Duodenal mucosa (tissue), 2 donors: ENCODE results near the gene ZBTB49.

Experiments
- H3K27ac ChIP-seq: one replicate; pipeline ENCODE4 v1.7.0; 2013; ENCODE audit warnings: low read depth, low read length
- H3K27me3 ChIP-seq, 2 donors: one replicate each; pipeline ENCODE4 v1.7.0; 2013; ENCODE audit warnings: low read length in 2 of 2, control low read depth in 1 of 2; ENCODE audit not compliant: insufficient read depth in 2 of 2, control insufficient read depth in 1 of 2
- H3K36me3 ChIP-seq, 2 donors: one replicate each; pipeline ENCODE4 v1.7.0; 2013; ENCODE audit warnings: low read length in 2 of 2, control low read depth in 1 of 2; ENCODE audit not compliant: insufficient read depth in 2 of 2, control insufficient read depth in 1 of 2
- H3K4me1 ChIP-seq, 2 donors: one replicate each; pipeline ENCODE4 v1.7.0; 2013; ENCODE audit warnings: low read length in 2 of 2, control low read depth in 1 of 2; ENCODE audit not compliant: insufficient read depth in 2 of 2, control insufficient read depth in 1 of 2
- H3K4me3 ChIP-seq, 2 donors: one replicate each; pipeline ENCODE4 v1.7.0; 2013; ENCODE audit warnings: low read length in 2 of 2, low read depth in 1 of 2
- H3K9ac ChIP-seq, 2 donors: one replicate each; pipeline ENCODE4 v1.7.0; 2013; ENCODE audit warnings: low read length in 2 of 2, low read depth in 1 of 2
- H3K9me3 ChIP-seq, 2 donors: one replicate each; pipeline ENCODE4 v1.7.0; 2013; ENCODE audit warnings: low read length in 2 of 2, control low read depth in 1 of 2; ENCODE audit not compliant: control insufficient read depth in 1 of 2

ZBTB49 gene

DNA sequence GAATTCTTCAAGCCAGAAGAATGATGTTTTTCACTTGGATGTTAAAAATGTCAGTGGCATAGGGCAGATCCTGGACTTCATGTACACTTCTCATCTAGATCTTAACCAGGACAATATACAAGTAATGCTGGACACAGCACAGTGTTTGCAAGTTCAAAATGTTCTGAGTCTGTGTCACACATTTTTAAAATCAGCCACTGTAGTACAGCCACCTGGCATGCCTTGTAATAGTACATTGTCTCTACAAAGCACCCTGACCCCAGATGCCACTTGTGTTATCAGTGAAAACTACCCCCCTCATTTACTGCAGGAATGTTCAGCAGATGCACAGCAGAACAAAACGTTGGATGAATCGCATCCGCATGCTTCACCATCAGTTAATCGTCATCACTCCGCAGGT, 11.9 kb downstream of the ZBTB49 start:
- Histone ChIP-seq H3K4me3 (no peak overlapping the region), H3K9me3 (no peaks in the 10 kb centered on the region), H3K9ac (no peak overlapping the region), H3K27me3 (no peaks in the 10 kb centered on the region), H3K4me1 (no peaks in the 10 kb centered on the region), H3K36me3 (peaks cover 15 to 26% of the 10 kb centered on the region in 2 donors), H3K27ac (no peak overlapping the region)

DNA sequence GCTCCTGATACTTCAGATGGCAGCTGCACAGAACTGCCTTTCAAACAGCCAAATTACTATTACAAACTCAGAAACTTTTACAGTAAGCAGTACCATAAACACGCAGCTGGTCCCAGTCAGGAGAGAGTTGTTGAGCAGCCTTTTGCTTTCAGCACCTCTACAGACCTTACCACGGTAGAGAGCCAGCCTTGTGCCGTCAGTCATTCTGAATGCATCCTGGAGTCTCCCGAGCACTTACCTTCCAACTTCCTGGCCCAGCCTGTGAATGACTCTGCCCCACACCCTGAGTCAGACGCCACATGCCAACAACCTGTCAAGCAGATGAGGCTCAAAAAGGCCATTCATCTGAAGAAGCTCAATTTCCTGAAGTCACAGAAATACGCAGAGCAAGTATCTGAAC, 12.4 kb downstream of the ZBTB49 start:
- Histone ChIP-seq H3K27me3 (no peaks in the 10 kb centered on the region), H3K4me1 (no peaks in the 10 kb centered on the region), H3K9ac (no peak overlapping the region), H3K27ac (no peak overlapping the region), H3K4me3 (no peak overlapping the region), H3K36me3 (peaks cover 15 to 26% of the 10 kb centered on the region in 2 donors), H3K9me3 (no peaks in the 10 kb centered on the region)

DNA sequence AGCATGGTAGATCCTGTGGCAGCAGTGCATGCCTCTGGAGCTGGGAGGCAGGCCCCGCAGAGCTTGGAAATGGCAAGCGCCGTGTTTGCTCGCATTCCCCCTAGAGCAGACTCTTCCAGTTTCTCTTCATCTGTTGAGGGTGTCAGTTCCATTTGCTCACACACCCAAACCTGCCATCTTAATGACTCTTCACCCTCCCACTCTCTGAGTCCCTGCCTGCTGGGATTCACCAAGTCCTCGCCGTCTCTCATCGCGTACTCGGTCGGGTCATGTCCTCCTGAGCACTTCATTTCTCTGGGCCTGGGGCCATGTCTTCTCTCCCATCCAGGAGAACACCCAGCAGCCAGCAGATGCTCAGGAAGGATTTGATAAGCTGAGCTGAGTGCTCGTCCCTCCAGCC, 16.9 kb downstream of the ZBTB49 start:
- Histone ChIP-seq H3K9ac (no peak overlapping the region), H3K4me1 (no peaks in the 10 kb centered on the region), H3K4me3 (no peak overlapping the region), H3K27me3 (no peaks in the 10 kb centered on the region), H3K27ac (no peak overlapping the region), H3K36me3 (peaks cover 14 to 29% of the 10 kb centered on the region in 2 donors), H3K9me3 (no peaks in the 10 kb centered on the region)

DNA sequence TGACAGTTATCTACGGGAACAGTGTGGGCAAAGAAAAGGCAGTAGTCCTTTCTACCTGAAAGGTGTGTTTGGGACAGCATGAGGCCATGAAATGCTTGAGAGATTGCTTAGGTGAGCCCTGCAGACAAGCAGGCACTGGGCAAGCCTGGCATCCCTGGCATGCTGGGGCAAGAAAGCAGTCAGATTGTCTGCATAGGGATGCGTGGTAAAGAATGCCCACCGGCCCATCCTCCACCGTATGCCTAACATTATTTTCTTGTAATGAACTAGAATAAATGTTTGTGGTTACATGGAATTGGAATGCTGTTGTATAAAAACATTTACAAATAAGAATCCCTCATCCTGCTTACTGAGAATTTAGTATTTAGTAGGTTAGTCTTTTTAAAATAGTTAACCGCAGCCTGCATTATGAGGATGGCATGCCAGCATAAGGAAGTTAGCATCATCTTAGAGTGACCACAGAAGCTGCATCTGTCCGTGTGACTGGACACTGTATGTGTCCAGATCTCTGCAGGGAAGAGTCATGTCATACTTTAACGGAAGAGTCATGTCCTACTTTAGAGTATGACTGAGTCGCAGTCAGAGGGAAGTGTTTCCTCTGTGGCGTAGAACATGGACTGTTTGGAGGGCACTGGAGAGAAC, 18.9 kb downstream of the ZBTB49 start:
- Histone ChIP-seq H3K27me3 (no peaks in the 10 kb centered on the region), H3K27ac (no peak overlapping the region), H3K36me3 (peaks cover 9 to 29% of the 10 kb centered on the region in 2 donors), H3K9ac (no peak overlapping the region), H3K4me3 (no peak overlapping the region), H3K9me3 (no peaks in the 10 kb centered on the region), H3K4me1 (no peaks in the 10 kb centered on the region)

DNA sequence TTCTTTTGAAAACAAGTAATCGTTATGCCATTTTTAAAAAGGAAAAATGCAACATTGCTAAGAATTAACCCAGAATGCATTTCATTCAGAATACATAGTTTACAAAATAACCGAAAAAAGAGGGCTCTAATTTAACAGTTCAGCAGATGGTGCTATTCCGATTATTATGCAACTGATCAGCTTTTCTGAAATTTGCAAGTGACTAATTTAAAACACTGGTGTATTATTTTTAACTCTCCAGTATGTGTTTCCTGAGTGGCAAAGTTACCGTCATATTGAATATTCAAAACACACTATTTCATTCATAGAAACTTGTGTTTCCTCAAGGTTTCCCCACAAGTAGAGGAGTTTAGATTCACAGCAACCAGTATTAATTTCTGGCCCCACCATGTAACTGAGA, 21.1 kb downstream of the ZBTB49 start:
- Histone ChIP-seq H3K9ac (no peak overlapping the region), H3K36me3 (peaks cover 17 to 37% of the 10 kb centered on the region in 2 donors), H3K4me3 (no peak overlapping the region), H3K9me3 (no peaks in the 10 kb centered on the region), H3K27ac (no peak overlapping the region), H3K4me1 (no peaks in the 10 kb centered on the region), H3K27me3 (no peaks in the 10 kb centered on the region)

DNA sequence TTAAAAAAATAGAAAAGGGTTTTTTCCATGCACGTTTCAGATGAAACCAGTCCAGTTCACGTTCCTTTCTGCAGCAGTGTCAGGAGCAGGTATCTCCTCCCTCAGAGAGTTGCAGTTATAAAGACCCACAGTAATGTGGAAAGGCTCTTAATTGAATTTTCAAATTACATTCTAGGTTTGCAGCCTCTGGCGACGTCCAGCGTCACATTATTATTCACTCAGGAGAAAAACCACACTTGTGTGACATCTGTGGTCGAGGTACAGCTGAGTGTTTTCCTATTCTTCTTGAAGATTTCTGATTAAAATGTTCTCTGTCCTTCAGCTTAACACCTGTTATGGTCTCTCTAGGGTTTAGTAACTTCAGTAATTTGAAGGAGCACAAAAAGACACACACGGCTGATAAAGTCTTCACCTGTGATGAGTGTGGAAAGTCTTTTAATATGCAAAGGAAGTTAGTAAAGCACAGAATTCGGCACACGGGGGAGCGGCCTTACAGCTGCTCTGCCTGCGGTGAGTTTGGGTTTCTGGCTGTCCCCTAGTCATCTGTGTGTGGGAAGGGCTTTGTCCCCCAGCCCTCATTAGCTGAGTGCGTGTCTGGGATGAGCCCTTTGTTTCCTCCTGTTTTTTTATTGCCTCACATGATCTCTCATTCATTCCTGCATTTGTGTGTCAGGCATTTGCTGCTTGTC, 25.6 kb downstream of the ZBTB49 start:
- H3K9me3 ChIP-seq = no peaks in the 10 kb centered on the region
- H3K4me3 ChIP-seq = no peak overlapping the region
- no peak overlapping the region for H3K9ac ChIP-seq
- no peaks in the 10 kb centered on the region for H3K27me3 ChIP-seq
- H3K36me3 ChIP-seq = peaks cover 14 to 37% of the 10 kb centered on the region in 2 donors
- H3K27ac ChIP-seq = no peak overlapping the region
- no peaks in the 10 kb centered on the region for H3K4me1 ChIP-seq

DNA sequence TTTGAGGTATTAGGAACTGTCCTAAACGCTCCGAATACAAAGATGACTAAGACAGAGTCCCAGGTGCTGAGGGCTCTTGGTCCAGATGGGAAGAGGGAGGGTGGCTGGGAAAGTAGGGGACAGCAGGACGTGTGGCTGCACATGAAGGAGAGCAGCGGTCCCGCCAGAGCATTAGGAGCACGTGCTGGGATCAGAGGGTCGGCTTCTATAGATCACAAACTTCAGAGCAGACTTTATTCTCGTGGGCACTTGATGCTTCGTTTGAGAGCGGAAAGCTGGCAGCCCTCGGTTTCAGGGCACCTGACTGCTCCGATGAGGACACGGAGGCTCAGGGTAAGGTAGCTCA, 26.1 kb downstream of the ZBTB49 start:
- H3K27me3 ChIP-seq = no peaks in the 10 kb centered on the region
- peaks cover 19 to 42% of the 10 kb centered on the region in 2 donors for H3K36me3 ChIP-seq
- H3K9me3 ChIP-seq = no peaks in the 10 kb centered on the region

DNA sequence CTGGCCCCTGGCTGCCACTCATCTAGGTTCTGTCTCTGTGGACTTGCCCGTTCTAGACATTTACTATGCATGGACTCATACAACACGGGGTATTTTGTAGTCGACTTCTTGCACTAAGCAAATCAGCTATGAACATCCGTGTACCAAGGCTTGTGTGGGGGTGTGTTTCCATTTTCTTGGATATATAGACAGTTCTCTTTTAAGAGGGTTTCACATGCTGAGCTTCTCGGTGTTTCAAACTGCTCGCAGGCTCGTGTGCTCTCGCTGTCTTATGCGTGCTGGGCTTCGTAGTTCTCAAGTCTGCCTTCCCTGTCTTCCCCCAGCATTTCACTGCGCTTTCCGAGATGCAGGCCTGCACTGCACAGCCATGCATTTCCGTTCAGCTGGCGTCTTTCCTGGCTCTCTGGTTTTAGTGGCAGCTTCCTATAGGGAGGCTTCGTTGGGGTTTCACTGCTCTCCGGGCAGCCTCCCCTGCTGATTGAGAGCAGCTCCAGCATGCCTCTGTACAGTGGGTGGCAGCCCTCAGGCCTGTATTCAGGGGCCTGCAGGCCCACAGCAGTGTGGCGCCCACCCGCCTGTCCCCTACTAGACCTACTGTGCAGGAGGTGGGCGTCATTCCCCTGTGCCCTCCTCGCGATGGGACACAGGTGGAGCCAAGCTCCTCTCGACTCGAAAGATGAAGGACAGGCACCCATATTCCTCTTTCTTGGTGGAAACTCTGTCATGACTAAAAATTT, 27.6 kb downstream of the ZBTB49 start:
- Histone ChIP-seq H3K27ac (no peak overlapping the region), H3K36me3 (peaks cover 21 to 50% of the 10 kb centered on the region in 2 donors)

More for the DNA sequence above, 26.1 kb downstream of the ZBTB49 start:
- no peak overlapping the region for H3K27ac ChIP-seq
- H3K4me1 ChIP-seq = no peaks in the 10 kb centered on the region
- H3K9ac ChIP-seq = no peak overlapping the region
- H3K4me3 ChIP-seq = no peak overlapping the region

DNA sequence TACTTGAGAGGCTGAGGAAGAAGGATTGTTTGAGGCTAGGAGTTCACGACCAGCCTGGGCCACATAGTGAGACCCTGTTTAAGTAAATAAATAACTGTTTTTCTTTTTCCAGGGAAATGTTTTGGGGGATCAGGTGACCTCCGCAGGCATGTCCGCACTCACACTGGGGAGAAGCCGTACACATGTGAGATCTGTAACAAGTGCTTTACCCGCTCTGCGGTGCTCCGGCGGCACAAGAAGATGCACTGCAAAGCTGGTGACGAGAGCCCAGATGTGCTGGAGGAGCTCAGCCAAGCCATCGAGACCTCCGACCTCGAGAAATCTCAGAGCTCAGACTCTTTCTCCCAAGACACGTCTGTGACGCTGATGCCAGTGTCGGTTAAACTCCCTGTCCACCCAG, 30.5 kb downstream of the ZBTB49 start:
- Histone ChIP-seq H3K4me3 (no peak overlapping the region), H3K36me3 (peaks cover 17 to 41% of the 10 kb centered on the region in 2 donors), H3K27ac (no peak overlapping the region), H3K9ac (no peak overlapping the region), H3K27me3 (no peaks in the 10 kb centered on the region), H3K9me3 (no peaks in the 10 kb centered on the region), H3K4me1 (no peaks in the 10 kb centered on the region)

More for the DNA sequence above, 27.6 kb downstream of the ZBTB49 start:
- Histone ChIP-seq H3K9ac (no peak overlapping the region), H3K4me3 (no peak overlapping the region), H3K4me1 (no peaks in the 10 kb centered on the region), H3K27me3 (no peaks in the 10 kb centered on the region), H3K9me3 (no peaks in the 10 kb centered on the region)

DNA sequence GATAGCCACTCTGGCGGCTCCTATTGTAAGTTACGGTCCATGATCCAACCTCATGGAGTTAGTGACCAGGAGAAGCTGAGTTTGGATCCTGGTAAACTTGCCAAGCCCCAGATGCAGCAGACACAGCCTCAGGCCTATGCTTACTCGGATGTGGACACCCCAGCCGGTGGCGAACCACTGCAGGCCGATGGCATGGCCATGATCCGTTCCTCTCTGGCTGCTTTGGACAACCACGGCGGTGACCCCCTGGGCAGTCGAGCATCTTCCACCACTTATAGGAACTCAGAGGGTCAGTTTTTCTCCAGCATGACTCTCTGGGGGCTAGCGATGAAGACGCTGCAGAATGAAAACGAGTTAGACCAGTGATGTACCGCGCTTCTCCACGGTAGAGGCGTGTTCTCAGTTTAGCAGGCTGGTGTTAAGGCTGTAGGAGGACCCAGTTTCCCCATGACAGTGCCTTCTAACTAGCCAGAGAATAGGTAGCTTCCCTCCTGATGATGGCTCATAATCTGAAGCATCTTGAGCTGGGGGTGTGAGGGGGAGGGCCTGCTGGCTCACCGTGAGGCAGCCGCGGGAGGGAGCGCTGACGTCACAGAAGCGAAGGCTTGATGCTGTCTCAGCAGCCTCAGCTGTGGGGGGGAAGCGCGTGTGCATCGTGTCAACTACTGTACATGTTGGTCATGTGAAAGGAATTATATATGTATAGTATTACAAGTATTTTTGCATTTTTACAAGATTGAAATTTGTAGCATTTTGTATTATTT, 31.1 kb downstream of the ZBTB49 start:
- no peak overlapping the region for H3K4me3 ChIP-seq
- H3K36me3 ChIP-seq = peaks cover 11 to 35% of the 10 kb centered on the region in 2 donors
- H3K9ac ChIP-seq = no peak overlapping the region
- H3K9me3 ChIP-seq = no peaks in the 10 kb centered on the region
- no peaks in the 10 kb centered on the region for H3K27me3 ChIP-seq
- no peaks in the 10 kb centered on the region for H3K4me1 ChIP-seq
- no peak overlapping the region for H3K27ac ChIP-seq
